Keratinocyte (primary cell): ENCODE results near the gene INO80. TPM values are rescaled to one million over a fixed set of nuclear protein-coding genes. Genes with fewer than 3 reads are reported as not detected.

Experiments
- DNase-seq: peaks from one replicate; pipeline ENCODE4 v3.0.0-alpha.2; 2011; ENCODE audit warnings: low read depth, missing footprints, low spot score
- FAIRE-seq: peaks from 2 replicates; lab custom pipeline; 2011; peaks lifted over from hg19 to GRCh38; lab: Jason Lieb, UNC
- H2AFZ ChIP-seq: 2 replicates; pipeline ENCODE4 v1.6.0; 2012; ENCODE audit warnings: low read length, control low read depth, inconsistent platforms; ENCODE audit not compliant: control insufficient read depth
- H3K27ac ChIP-seq: 2 replicates; pipeline ENCODE4 v1.5.1; 2011; ENCODE audit warnings: low read length; ENCODE audit not compliant: control insufficient read depth, insufficient read depth
- H3K27me3 ChIP-seq: 3 replicates; pipeline ENCODE4 v1.6.0; 2011; ENCODE audit warnings: low read length; ENCODE audit not compliant: control insufficient read depth, insufficient read depth; ENCODE audit errors: extremely low read depth
- H3K36me3 ChIP-seq, 2 experiments: 2 replicates in 1 of 2; 3 replicates in 1 of 2; pipeline ENCODE4 v1.5.1; 2011; ENCODE audit warnings: low read length in 2 of 2, mild to moderate bottlenecking in 1 of 2; ENCODE audit not compliant: control insufficient read depth in 2 of 2, insufficient read depth in 2 of 2; ENCODE audit errors: extremely low read depth in 1 of 2
- H3K4me1 ChIP-seq: 3 replicates; pipeline ENCODE4 v1.5.1; 2011; ENCODE audit warnings: low read length; ENCODE audit not compliant: control insufficient read depth, insufficient read depth; ENCODE audit errors: extremely low read depth
- H3K4me2 ChIP-seq: 3 replicates; pipeline ENCODE4 v1.6.0; 2011; ENCODE audit warnings: low read depth, low read length; ENCODE audit not compliant: control insufficient read depth, insufficient read depth; ENCODE audit errors: extremely low read depth
- H3K4me3 ChIP-seq, 3 experiments: fragments of 200-600 bp in 1 of 3; sonication (generic) in 1 of 3; 2 replicates in 2 of 3; 3 replicates in 1 of 3; pipeline ENCODE4 v1.5.1; 2011 to 2016; ENCODE audit warnings: low read length in 3 of 3, mild to moderate bottlenecking in 3 of 3, control low read depth in 2 of 3, inconsistent platforms in 1 of 3, low read depth in 1 of 3, mixed read lengths in 1 of 3, mixed run types in 1 of 3, moderate library complexity in 1 of 3; ENCODE audit not compliant: control insufficient read depth in 2 of 3, insufficient read depth in 2 of 3; ENCODE audit errors: extremely low read depth in 1 of 3
- H3K79me2 ChIP-seq: 2 replicates; pipeline ENCODE4 v1.6.0; 2012; ENCODE audit warnings: low read length; ENCODE audit not compliant: control insufficient read depth, insufficient read depth
- H3K9ac ChIP-seq: 3 replicates; pipeline ENCODE4 v1.6.0; 2011; ENCODE audit warnings: low read length; ENCODE audit not compliant: control insufficient read depth, insufficient read depth; ENCODE audit errors: extremely low read depth
- H3K9me1 ChIP-seq: 3 replicates; pipeline ENCODE4 v1.6.0; 2011; ENCODE audit warnings: low read length; ENCODE audit not compliant: control insufficient read depth, insufficient read depth; ENCODE audit errors: extremely low read depth
- H3K9me3 ChIP-seq: 2 replicates; pipeline ENCODE4 v1.5.1; 2012; ENCODE audit warnings: low read depth, low read length; ENCODE audit not compliant: control insufficient read depth
- H4K20me1 ChIP-seq: 3 replicates; pipeline ENCODE4 v1.6.0; 2011; ENCODE audit warnings: low read length; ENCODE audit not compliant: control insufficient read depth, insufficient read depth; ENCODE audit errors: extremely low read depth
- EZH2 ChIP-seq: IDR thresholded peaks from one replicate; pipeline ENCODE4 v1.6.1; 2012; ENCODE audit warnings: inconsistent platforms, mild to moderate bottlenecking, low read length, moderate library complexity
- dilution Hi-C: fragments of 300-500 bp; cut with MboI; formaldehyde crosslinking; loops from one replicate; pipeline ENCODE4 v1.7.0; 2020; ENCODE audit warnings: low sequenced_read_pairs; ENCODE audit not compliant: extremely low pct_ligation_motif_present
- polyA plus RNA-seq, 5 experiments: library from polyadenylated mRNA; depleted of rRNA in 3 of 5; stranded (reverse) in 3 of 5; stranded (forward) in 1 of 5; unstranded in 1 of 5; fragments of >200 nt; gene quantifications; 1 replicate in 1 of 5; 2 replicates in 3 of 5; 3 replicates in 1 of 5; pipeline versions ENCODE4 v1.2.1 to v1.2.3, GENCODE V29; 2011 to 2012; ENCODE audit warnings: missing spikeins in 2 of 5, low read depth in 1 of 5, low replicate concordance in 1 of 5
- TF ChIP-seq, protein P1 (sequence below), 3 experiments: IDR thresholded peaks in 1 of 3; conservative IDR thresholded peaks in 1 of 3; optimal IDR thresholded peaks in 1 of 3; 2 replicates in 2 of 3; 3 replicates in 1 of 3; pipeline versions ENCODE3 to v1.5.1; 2011; ENCODE audit warnings: low read length in 3 of 3, mild to moderate bottlenecking in 3 of 3, moderate library complexity in 2 of 3, control low read depth in 1 of 3, inconsistent platforms in 1 of 3; ENCODE audit not compliant: insufficient read depth in 2 of 3; ENCODE audit errors: extremely low read depth in 1 of 3

Gene INO80
- polyA plus RNA-seq, 1 donor (not counting 4 experiments of a cell fraction or from before 2014, with no cell fraction given), result 10.3 TPM

DNA sequence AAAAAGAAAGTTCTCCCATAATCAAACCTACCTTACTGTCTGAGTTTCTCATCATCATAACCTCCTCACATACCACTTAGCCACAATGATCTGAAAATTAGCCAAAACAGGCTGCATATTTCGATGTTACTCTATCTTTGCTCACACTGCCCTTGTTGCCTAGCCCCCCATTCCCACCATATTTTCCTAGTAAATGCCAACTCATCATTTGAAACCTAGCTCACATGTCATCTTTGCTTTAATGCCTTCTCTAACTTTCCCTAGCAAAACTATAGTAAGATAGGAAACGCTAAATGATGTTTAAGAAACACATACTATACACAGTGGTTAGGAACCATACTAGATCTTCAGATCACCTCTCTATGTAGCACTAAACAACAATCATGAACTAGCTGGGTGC is 64.9 kb downstream of the INO80 start:
- Histone ChIP-seq H3K79me2 (no peaks in the 10 kb centered on the region), H3K9ac (no peak overlapping the region), H2AFZ (no peak overlapping the region), H3K27me3 (no peaks in the 10 kb centered on the region), H3K4me2 (no peak overlapping the region), H3K9me3 (no peaks in the 10 kb centered on the region), H3K4me1 (no peaks in the 10 kb centered on the region), H3K4me3 (no peak overlapping the region), H4K20me1 (no peaks in the 10 kb centered on the region), H3K27ac (no peak overlapping the region), H3K36me3 (peaks cover 26 to 28% of the 10 kb centered on the region in 2 experiments), H3K9me1 (no peaks in the 10 kb centered on the region)
- TF ChIP-seq, protein P1, sequence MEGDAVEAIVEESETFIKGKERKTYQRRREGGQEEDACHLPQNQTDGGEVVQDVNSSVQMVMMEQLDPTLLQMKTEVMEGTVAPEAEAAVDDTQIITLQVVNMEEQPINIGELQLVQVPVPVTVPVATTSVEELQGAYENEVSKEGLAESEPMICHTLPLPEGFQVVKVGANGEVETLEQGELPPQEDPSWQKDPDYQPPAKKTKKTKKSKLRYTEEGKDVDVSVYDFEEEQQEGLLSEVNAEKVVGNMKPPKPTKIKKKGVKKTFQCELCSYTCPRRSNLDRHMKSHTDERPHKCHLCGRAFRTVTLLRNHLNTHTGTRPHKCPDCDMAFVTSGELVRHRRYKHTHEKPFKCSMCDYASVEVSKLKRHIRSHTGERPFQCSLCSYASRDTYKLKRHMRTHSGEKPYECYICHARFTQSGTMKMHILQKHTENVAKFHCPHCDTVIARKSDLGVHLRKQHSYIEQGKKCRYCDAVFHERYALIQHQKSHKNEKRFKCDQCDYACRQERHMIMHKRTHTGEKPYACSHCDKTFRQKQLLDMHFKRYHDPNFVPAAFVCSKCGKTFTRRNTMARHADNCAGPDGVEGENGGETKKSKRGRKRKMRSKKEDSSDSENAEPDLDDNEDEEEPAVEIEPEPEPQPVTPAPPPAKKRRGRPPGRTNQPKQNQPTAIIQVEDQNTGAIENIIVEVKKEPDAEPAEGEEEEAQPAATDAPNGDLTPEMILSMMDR (optimal IDR thresholded peaks at IDR 0.05 in 1 of 3, IDR thresholded peaks at IDR 0.05 in 1 of 3, conservative IDR thresholded peaks at IDR 0.05 in 1 of 3; ENCODE audit: extremely low read depth in 1 of 3, insufficient read depth in 2 of 3, low read length in 3 of 3), result no peak
- TF ChIP-seq EZH2, result no peak
- DNase-seq (no peak), FAIRE-seq (no peak)
- dilution Hi-C loops, result no loop called here

- no peaks in the 10 kb centered on the region for H3K9me1 ChIP-seq
- dilution Hi-C loops, result no loop called here
- H3K27me3 ChIP-seq, result no peaks in the 10 kb centered on the region
- no peak overlapping the region for H3K9ac ChIP-seq
- no peaks in the 10 kb centered on the region for H3K4me1 ChIP-seq
- DNase-seq (no peak), FAIRE-seq (no peak)
- H3K4me2 ChIP-seq, result no peak overlapping the region
- no peak for TF ChIP-seq EZH2
- TF ChIP-seq, protein P1 (optimal IDR thresholded peaks at IDR 0.05 in 1 of 3, IDR thresholded peaks at IDR 0.05 in 1 of 3, conservative IDR thresholded peaks at IDR 0.05 in 1 of 3; ENCODE audit: extremely low read depth in 1 of 3, insufficient read depth in 2 of 3, low read length in 3 of 3), result no peak
- no peak overlapping the region for H3K27ac ChIP-seq
- H3K36me3 ChIP-seq, result peaks cover 22 to 25% of the 10 kb centered on the region in 2 experiments
- no peaks in the 10 kb centered on the region for H3K79me2 ChIP-seq
- no peak overlapping the region for H3K4me3 ChIP-seq
- H2AFZ ChIP-seq, result no peak overlapping the region
- no peaks in the 10 kb centered on the region for H4K20me1 ChIP-seq
- no peaks in the 10 kb centered on the region for H3K9me3 ChIP-seq
Observed at GRCh38 chr15:41048852-41049251, 67.2 kb downstream of the INO80 start.
